ENCODE results near the gene LEAP2.

DNA sequence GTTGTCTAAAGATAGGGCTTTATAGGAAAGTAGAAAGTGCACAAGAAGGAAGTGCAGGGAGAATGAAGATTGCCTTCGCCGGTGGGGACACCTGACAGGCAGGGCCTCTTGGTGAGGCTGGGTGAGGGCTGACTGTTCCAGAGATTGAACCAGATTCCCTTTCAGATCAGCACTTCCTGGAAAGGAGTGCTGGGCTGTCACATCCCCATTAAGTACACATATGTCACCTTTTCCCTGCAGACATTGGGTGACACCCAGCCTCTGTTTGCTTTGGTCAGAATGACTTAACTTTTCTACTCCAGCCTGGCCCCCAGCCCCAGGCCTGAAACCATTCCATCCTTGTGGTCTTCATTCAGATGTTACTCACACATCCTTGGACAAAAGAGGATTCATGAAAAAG is 35.6 kb upstream of the LEAP2 start:
- TF ChIP-seq, protein P1, sequence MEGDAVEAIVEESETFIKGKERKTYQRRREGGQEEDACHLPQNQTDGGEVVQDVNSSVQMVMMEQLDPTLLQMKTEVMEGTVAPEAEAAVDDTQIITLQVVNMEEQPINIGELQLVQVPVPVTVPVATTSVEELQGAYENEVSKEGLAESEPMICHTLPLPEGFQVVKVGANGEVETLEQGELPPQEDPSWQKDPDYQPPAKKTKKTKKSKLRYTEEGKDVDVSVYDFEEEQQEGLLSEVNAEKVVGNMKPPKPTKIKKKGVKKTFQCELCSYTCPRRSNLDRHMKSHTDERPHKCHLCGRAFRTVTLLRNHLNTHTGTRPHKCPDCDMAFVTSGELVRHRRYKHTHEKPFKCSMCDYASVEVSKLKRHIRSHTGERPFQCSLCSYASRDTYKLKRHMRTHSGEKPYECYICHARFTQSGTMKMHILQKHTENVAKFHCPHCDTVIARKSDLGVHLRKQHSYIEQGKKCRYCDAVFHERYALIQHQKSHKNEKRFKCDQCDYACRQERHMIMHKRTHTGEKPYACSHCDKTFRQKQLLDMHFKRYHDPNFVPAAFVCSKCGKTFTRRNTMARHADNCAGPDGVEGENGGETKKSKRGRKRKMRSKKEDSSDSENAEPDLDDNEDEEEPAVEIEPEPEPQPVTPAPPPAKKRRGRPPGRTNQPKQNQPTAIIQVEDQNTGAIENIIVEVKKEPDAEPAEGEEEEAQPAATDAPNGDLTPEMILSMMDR (conservative IDR thresholded peaks at IDR 0.05; ENCODE audit: low read length): no peak
- no peak for TF ChIP-seq EZH2phosphoT487 (IDR thresholded peaks at IDR 0.05; ENCODE audit: borderline replicate concordance)

Measured in Loucy (cell line).